Fibroblast of lung (primary cell): Measurements from ENCODE around the gene KDM5B. TPM values are rescaled to one million over a fixed set of nuclear protein-coding genes. Genes with fewer than 3 reads are reported as not detected.

Experiments
- DNase-seq, 2 donors: peaks; one replicate each; pipeline versions ENCODE4 v3.0.0 to v3.0.0-alpha.2; 2010; ENCODE audit warnings: low read depth in 2 of 2
- H2AFZ ChIP-seq: 2 replicates; pipeline ENCODE4 v1.5.1; 2012; ENCODE audit warnings: low read length, control low read depth, inconsistent platforms
- H3K27ac ChIP-seq: 2 replicates; pipeline ENCODE4 v1.5.1; 2011; ENCODE audit warnings: low read length, control low read depth; ENCODE audit not compliant: insufficient read depth
- H3K27me3 ChIP-seq: 2 replicates; pipeline ENCODE4 v1.5.1; 2011; ENCODE audit warnings: mild to moderate bottlenecking, low read length; ENCODE audit not compliant: control insufficient read depth, insufficient read depth
- H3K36me3 ChIP-seq: 2 replicates; pipeline ENCODE4 v1.5.1; 2011; ENCODE audit warnings: low read length; ENCODE audit not compliant: control insufficient read depth, insufficient read depth
- H3K4me1 ChIP-seq: 2 replicates; pipeline ENCODE4 v1.5.1; 2011; ENCODE audit warnings: low read length; ENCODE audit not compliant: control insufficient read depth, insufficient read depth; ENCODE audit errors: extremely low read depth
- H3K4me2 ChIP-seq: 2 replicates; pipeline ENCODE4 v1.5.1; 2011; ENCODE audit warnings: low read length, control low read depth; ENCODE audit not compliant: insufficient read depth; ENCODE audit errors: extremely low read depth
- H3K4me3 ChIP-seq, 4 experiments: fragments of 200-600 bp in 1 of 4; sonication (generic) in 1 of 4; replicated peaks in 1 of 4; 2 replicates each; pipeline ENCODE4 v1.5.1; 2011 to 2016; ENCODE audit warnings: low read length in 4 of 4, low read depth in 3 of 4, mild to moderate bottlenecking in 3 of 4, control low read depth in 2 of 4, inconsistent platforms in 1 of 4, mixed read lengths in 1 of 4; ENCODE audit not compliant: insufficient read depth in 1 of 4; ENCODE audit errors: control extremely low read depth in 1 of 4
- H3K79me2 ChIP-seq: 2 replicates; pipeline ENCODE4 v1.5.1; 2012; ENCODE audit warnings: mild to moderate bottlenecking, low read length, inconsistent platforms; ENCODE audit not compliant: control insufficient read depth, insufficient read depth
- H3K9ac ChIP-seq: 2 replicates; pipeline ENCODE4 v1.5.1; 2011; ENCODE audit warnings: mild to moderate bottlenecking, low read length, control low read depth; ENCODE audit not compliant: insufficient read depth
- H3K9me3 ChIP-seq: 2 replicates; pipeline ENCODE4 v1.5.1; 2012; ENCODE audit warnings: low read depth, low read length; ENCODE audit not compliant: control insufficient read depth, insufficient read depth
- H4K20me1 ChIP-seq: 2 replicates; pipeline ENCODE4 v1.5.1; 2011; ENCODE audit warnings: low read length; ENCODE audit not compliant: control insufficient read depth, insufficient read depth; ENCODE audit errors: extremely low read depth
- EZH2 ChIP-seq: IDR thresholded peaks from 2 replicates; pipeline ENCODE4 v1.5.1; 2012; ENCODE audit warnings: low read length, control low read depth, mild to moderate bottlenecking; ENCODE audit errors: missing control alignments
- polyA plus RNA-seq, 2 donors: library from polyadenylated mRNA; depleted of rRNA in 1 of 2; stranded (reverse) in 1 of 2; unstranded in 1 of 2; fragments of >200 nt; gene quantifications; 2 replicates each; pipeline ENCODE4 v1.2.1, GENCODE V29; 2011 to 2012; ENCODE audit warnings: missing spikeins in 1 of 2
- total RNA-seq: library from RNA; depleted of rRNA; stranded (reverse); fragments of >200 nt; gene quantifications from 2 replicates; pipeline ENCODE4 v1.2.1, GENCODE V29; 2014
- TF ChIP-seq, protein P1 (sequence below), 2 donors: IDR thresholded peaks in 1 of 2; conservative IDR thresholded peaks in 1 of 2; 1 replicate in 1 of 2; 2 replicates in 1 of 2; pipeline ENCODE4 v1.5.1; 2011 to 2012; ENCODE audit warnings: low read length in 2 of 2, control low read depth in 1 of 2, inconsistent platforms in 1 of 2, low read depth in 1 of 2, mild to moderate bottlenecking in 1 of 2

Gene KDM5B
- total and polyA plus RNA-seq, 2 donors (not counting 1 experiment from before 2014, with no cell fraction given), result 52.0 to 82.2 TPM

GRCh38 chr1:202786804-202787203 lies 21.4 kb downstream of the KDM5B start:
- no peak for TF ChIP-seq EZH2
- TF ChIP-seq, protein P1, sequence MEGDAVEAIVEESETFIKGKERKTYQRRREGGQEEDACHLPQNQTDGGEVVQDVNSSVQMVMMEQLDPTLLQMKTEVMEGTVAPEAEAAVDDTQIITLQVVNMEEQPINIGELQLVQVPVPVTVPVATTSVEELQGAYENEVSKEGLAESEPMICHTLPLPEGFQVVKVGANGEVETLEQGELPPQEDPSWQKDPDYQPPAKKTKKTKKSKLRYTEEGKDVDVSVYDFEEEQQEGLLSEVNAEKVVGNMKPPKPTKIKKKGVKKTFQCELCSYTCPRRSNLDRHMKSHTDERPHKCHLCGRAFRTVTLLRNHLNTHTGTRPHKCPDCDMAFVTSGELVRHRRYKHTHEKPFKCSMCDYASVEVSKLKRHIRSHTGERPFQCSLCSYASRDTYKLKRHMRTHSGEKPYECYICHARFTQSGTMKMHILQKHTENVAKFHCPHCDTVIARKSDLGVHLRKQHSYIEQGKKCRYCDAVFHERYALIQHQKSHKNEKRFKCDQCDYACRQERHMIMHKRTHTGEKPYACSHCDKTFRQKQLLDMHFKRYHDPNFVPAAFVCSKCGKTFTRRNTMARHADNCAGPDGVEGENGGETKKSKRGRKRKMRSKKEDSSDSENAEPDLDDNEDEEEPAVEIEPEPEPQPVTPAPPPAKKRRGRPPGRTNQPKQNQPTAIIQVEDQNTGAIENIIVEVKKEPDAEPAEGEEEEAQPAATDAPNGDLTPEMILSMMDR (conservative IDR thresholded peaks at IDR 0.05 in 1 of 2, IDR thresholded peaks at IDR 0.05 in 1 of 2; ENCODE audit: low read depth in 1 of 2, low read length in 2 of 2), result no peak
- Histone ChIP-seq H3K79me2 (peaks cover 53% of the 10 kb centered on the region), H3K4me3 (no peak overlapping the region), H3K4me1 (no peaks in the 10 kb centered on the region), H3K9me3 (no peaks in the 10 kb centered on the region), H3K27me3 (no peaks in the 10 kb centered on the region), H3K4me2 (no peak overlapping the region), H3K27ac (no peak overlapping the region), H3K36me3 (no peaks in the 10 kb centered on the region), H4K20me1 (peaks cover 2% of the 10 kb centered on the region), H2AFZ (no peak overlapping the region), H3K9ac (no peak overlapping the region)
- DNase-seq, result no peak

DNA sequence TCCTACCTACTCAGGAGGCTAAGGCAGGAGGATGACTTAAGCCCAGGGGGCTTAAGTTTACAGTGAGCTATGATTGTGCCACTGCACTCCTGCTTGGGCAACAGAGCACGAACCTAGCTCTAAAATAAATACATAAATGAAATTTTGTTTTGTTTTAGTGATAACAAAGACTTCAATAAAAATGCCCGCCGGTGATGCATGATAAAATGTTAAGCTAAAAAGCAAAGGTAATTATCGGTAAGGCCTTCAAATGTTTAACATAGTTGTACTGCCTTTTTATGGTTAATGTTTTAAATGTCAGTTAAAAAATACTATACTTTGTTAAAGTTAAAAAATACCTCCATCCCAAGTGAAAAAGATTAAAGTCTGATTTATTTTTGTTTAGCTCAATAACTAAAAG lies 27.0 kb downstream of the KDM5B start:
- TF ChIP-seq, protein P1 (conservative IDR thresholded peaks at IDR 0.05 in 1 of 2, IDR thresholded peaks at IDR 0.05 in 1 of 2; ENCODE audit: low read depth in 1 of 2, low read length in 2 of 2), result no peak
- no peak for TF ChIP-seq EZH2
- H4K20me1 ChIP-seq, result peaks cover 2% of the 10 kb centered on the region

GRCh38 chr1:202770135-202770534 lies 38.1 kb downstream of the KDM5B start:
- H3K27ac ChIP-seq, result no peak overlapping the region
- H3K79me2 ChIP-seq, result no peaks in the 10 kb centered on the region
- no peak overlapping the region for H2AFZ ChIP-seq
- H3K4me3 ChIP-seq, result no peak overlapping the region
- H4K20me1 ChIP-seq, result no peaks in the 10 kb centered on the region
- TF ChIP-seq, protein P1 (conservative IDR thresholded peaks at IDR 0.05 in 1 of 2, IDR thresholded peaks at IDR 0.05 in 1 of 2; ENCODE audit: low read depth in 1 of 2, low read length in 2 of 2), result no peak
- TF ChIP-seq EZH2, result no peak
- H3K4me1 ChIP-seq, result no peaks in the 10 kb centered on the region
- H3K36me3 ChIP-seq, result peaks cover 5% of the 10 kb centered on the region
- no peaks in the 10 kb centered on the region for H3K27me3 ChIP-seq
- no peak overlapping the region for H3K9ac ChIP-seq
- DNase-seq, result no peak
- H3K4me2 ChIP-seq, result no peak overlapping the region
- no peaks in the 10 kb centered on the region for H3K9me3 ChIP-seq

More for the DNA sequence above, 27.0 kb downstream of the KDM5B start:
- Histone ChIP-seq H3K4me3 (no peak overlapping the region), H3K79me2 (peaks cover 40% of the 10 kb centered on the region), H3K27me3 (no peaks in the 10 kb centered on the region), H3K9ac (no peak overlapping the region), H3K9me3 (no peaks in the 10 kb centered on the region), H3K4me1 (no peaks in the 10 kb centered on the region), H3K4me2 (no peak overlapping the region), H2AFZ (no peak overlapping the region), H3K27ac (no peak overlapping the region), H3K36me3 (no peaks in the 10 kb centered on the region)
- DNase-seq, result no peak
